GM11168 (cell line): ENCODE measurements around the gene KY.

ENCODE experiments used
- in situ Hi-C: fragments of 300-500 bp; cut with MboI; formaldehyde crosslinking; loops from one replicate; pipeline ENCODE4 v1.12.0; 2022; ENCODE audit warnings: low sequenced_read_pairs; ENCODE audit not compliant: unreplicated experiment

Gene KY, protein sequence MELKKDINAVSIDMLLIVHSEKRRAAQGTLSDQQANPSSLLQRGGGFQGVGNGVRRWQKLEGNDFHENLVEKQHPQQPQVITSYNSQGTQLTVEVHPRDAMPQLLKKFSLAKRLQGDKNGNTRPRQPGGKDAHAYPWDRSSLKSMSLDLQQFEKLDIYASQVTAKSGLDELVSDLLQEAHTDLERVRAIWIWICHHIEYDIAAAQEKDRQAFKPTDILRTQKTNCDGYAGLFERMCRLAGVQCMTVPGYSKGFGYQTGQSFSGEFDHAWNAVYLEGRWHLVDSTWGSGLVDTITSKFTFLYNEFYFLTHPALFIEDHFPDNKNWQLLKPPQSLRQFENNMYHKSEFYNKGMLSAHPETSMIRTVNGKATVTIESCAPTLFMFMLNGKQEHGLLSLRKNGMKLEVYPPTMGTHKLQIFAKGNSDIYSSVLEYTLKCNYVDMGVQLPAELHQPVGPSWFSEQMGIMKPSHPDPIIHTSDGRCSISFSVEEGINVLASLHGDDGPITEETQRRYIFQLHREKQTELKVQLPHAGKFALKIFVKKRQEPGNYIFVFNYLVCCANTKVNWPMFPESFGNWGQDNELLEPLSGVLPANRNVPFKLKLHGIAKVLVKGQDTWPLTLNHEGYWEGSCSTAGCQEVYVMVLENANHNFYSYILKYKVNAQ

GRCh38 chr3:134650431-134651346 lies at the start of gene KY:
TSS of gene KY (minus strand) at chr3:134651022. CDS start at chr3:134650960, 62 bp downstream.
- in situ Hi-C loops: no loop called here

- in situ Hi-C loops: no loop called here
These were observed 48.9 kb upstream of the KY start for GRCh38 chr3:134699721-134700120.

DNA sequence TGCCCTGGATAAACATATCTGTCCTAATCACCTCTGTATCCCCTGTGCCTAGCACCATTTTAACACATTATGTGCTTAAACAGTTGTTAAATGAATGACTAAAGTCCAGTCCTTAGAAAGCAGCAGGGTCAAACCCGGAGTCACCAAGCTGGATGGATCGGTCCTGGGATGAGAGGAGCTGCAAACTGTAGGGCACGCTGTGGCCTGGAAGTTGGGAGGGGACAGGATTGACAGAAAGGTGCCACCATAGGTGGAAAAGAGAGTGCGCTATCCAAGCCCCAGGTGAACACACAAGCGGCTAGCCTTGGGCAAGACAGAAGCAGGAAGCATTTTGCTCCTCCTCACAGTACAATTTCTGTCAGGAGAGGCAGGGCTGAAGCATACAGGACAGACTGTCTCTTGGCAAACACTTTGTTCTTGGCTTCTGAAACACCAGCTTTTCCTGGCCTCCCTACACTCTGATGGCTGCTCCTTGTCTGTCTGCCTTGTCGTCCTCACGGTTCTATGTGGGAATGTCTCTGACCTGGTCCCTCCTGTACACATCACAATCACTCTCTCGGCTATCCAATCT lies 48.4 kb upstream of the KY start:
- in situ Hi-C loops: no loop called here

GRCh38 chr3:134697830-134698689 lies 47.2 kb upstream of the KY start:
- in situ Hi-C loops: no loop called here

- in situ Hi-C loops: no loop called here
These were observed 45.3 kb upstream of the KY start for GRCh38 chr3:134696155-134696554.

- in situ Hi-C loops: no loop called here
These were observed 44.2 kb upstream of the KY start for GRCh38 chr3:134694946-134695543.

GRCh38 chr3:134694466-134694865 lies 43.6 kb upstream of the KY start:
- in situ Hi-C loops: no loop called here

GRCh38 chr3:134693804-134694203 lies 43.0 kb upstream of the KY start:
- in situ Hi-C loops: no loop called here

DNA sequence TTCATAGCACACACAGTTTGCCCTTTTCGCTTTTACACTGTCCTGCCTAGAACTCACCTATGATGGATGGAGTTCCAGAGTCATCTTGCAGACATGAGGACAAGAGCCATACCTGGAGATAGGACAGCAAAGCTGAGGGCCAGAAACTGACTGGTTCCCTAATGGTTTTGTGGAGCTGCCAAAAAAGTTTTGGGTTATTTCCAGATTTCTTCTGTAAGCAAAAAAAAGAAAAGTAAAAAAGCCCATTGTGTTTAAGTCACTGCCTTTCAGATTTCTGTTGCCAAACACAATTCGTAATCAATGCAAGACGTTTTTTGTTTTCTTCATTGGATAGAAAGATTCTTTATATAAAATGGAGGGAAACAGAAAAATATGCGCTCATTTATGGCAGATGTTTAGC lies 42.4 kb upstream of the KY start:
- in situ Hi-C loops: no loop called here

- in situ Hi-C loops: no loop called here
These were observed 39.4 kb upstream of the KY start for GRCh38 chr3:134690226-134690625.

GRCh38 chr3:134687642-134688041 lies 36.8 kb upstream of the KY start:
- in situ Hi-C loops: no loop called here

GRCh38 chr3:134685929-134686802 lies 35.3 kb upstream of the KY start:
- in situ Hi-C loops: no loop called here

GRCh38 chr3:134682196-134682880 lies 31.5 kb upstream of the KY start:
- in situ Hi-C loops: no loop called here

DNA sequence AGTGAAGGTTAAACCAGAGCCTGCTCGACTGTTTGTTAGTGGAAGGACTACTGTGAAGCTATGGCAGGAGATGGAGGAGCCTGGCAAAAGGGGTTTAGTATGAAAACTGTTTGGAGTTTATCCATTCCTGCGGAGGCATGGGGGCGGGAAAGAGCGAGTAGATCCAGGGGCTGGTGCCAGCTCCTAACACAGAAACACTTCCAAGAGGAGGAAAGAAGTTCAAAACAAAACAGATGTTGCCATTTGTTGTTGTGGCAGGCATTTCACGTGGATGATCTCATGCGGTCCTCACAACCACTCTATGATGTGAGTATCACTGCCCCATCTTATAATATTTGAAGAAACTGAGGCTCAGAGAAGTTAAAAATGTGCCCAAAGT lies 30.7 kb upstream of the KY start:
- in situ Hi-C loops: no loop called here

- in situ Hi-C loops: no loop called here
These were observed 30.1 kb upstream of the KY start for GRCh38 chr3:134680796-134681521.

GRCh38 chr3:134677987-134678308 lies 27.1 kb upstream of the KY start:
- in situ Hi-C loops: no loop called here
